Neutrophil (primary cell): Measurements from ENCODE around the gene HMCN2.

Source experiments
- H3K27ac ChIP-seq: fragments of 200-600 bp; sonication (generic); 2 replicates; pipeline ENCODE4 v1.5.1; 2016; ENCODE audit warnings: mild to moderate bottlenecking, moderate library complexity
- H3K27me3 ChIP-seq: fragments of 200-600 bp; sonication (generic); 2 replicates; pipeline ENCODE4 v1.6.0; 2016; ENCODE audit warnings: mild to moderate bottlenecking
- H3K36me3 ChIP-seq: fragments of 200-600 bp; sonication (generic); 2 replicates; pipeline ENCODE4 v1.5.1; 2017
- H3K4me1 ChIP-seq, 2 experiments: fragments of 200-600 bp in 1 of 2; sonication (generic) in 1 of 2; 1 replicate in 1 of 2; 2 replicates in 1 of 2; pipeline versions ENCODE4 v1.5.1 to v1.6.1; 2013 to 2016; ENCODE audit warnings: low read depth in 1 of 2, low read length in 1 of 2, mild to moderate bottlenecking in 1 of 2, moderate library complexity in 1 of 2; ENCODE audit not compliant: control insufficient read depth in 1 of 2, insufficient read depth in 1 of 2
- H3K4me3 ChIP-seq, 2 experiments: fragments of 200-600 bp in 1 of 2; sonication (generic) in 1 of 2; 1 replicate in 1 of 2; 2 replicates in 1 of 2; pipeline ENCODE4 v1.5.1; 2013 to 2016; ENCODE audit warnings: low read depth in 1 of 2, low read length in 1 of 2, mild to moderate bottlenecking in 1 of 2, moderate library complexity in 1 of 2
- H3K9me3 ChIP-seq: fragments of 200-600 bp; sonication (generic); 2 replicates; pipeline ENCODE4 v1.5.1; 2016
- TF ChIP-seq, protein P1 (sequence below): fragments of 200-600 bp; sonication (generic); IDR thresholded peaks from 2 replicates; pipeline ENCODE4 v1.5.1; 2016; ENCODE audit warnings: antibody characterized with exemption

The HMCN2 gene

DNA sequence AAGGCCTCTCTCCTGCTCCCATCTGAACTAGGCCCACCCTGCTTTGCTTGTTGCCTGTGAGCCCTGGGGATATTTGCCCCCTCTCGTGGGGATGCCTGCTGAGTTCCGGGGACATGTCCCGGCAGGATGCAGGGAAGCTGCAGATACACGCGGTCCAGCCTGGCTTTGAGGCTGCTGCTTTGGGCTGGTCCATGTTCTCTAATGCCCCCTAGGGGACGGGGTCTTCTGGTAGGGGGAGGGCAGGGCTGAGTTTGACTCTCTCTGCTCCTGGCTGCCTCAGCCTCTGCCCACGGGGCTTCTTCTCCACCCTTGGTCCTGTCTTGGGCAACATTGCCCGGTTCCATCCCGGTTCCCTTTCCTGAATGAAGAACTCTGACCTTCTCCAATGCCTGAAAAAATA is 94.3 kb downstream of the HMCN2 start:
- TF ChIP-seq, protein P1, sequence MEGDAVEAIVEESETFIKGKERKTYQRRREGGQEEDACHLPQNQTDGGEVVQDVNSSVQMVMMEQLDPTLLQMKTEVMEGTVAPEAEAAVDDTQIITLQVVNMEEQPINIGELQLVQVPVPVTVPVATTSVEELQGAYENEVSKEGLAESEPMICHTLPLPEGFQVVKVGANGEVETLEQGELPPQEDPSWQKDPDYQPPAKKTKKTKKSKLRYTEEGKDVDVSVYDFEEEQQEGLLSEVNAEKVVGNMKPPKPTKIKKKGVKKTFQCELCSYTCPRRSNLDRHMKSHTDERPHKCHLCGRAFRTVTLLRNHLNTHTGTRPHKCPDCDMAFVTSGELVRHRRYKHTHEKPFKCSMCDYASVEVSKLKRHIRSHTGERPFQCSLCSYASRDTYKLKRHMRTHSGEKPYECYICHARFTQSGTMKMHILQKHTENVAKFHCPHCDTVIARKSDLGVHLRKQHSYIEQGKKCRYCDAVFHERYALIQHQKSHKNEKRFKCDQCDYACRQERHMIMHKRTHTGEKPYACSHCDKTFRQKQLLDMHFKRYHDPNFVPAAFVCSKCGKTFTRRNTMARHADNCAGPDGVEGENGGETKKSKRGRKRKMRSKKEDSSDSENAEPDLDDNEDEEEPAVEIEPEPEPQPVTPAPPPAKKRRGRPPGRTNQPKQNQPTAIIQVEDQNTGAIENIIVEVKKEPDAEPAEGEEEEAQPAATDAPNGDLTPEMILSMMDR, result no peak

DNA sequence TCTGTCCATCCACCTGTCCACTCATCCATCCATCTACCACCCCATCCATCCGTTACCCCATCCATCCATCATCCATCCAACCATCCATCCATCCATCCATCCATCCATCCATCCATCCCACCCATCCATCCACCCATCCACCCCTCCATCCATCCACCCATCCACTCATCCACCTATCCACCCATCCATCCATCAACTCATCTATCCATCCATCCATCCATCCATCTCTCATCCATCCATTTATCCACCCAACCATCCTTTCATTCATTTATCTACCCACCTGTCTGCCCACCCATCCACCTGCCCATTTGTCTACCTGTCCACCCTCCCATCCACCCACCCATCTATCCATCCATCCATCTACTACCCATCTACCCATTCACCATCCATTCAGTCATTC is 95.1 kb downstream of the HMCN2 start:
- no peak overlapping the region for H3K27ac ChIP-seq
- H3K9me3 ChIP-seq, result no peaks in the 10 kb centered on the region
- H3K4me1 ChIP-seq, result no peaks in the 10 kb centered on the region
- no peaks in the 10 kb centered on the region for H3K27me3 ChIP-seq
- TF ChIP-seq, protein P1, result no peak
- H3K36me3 ChIP-seq, result no peaks in the 10 kb centered on the region
- H3K4me3 ChIP-seq, result no peak overlapping the region

More for the DNA sequence above, 94.3 kb downstream of the HMCN2 start:
- Histone ChIP-seq H3K4me3 (no peak overlapping the region), H3K4me1 (no peaks in the 10 kb centered on the region), H3K27me3 (no peaks in the 10 kb centered on the region), H3K9me3 (no peaks in the 10 kb centered on the region), H3K36me3 (no peaks in the 10 kb centered on the region), H3K27ac (no peak overlapping the region)

DNA sequence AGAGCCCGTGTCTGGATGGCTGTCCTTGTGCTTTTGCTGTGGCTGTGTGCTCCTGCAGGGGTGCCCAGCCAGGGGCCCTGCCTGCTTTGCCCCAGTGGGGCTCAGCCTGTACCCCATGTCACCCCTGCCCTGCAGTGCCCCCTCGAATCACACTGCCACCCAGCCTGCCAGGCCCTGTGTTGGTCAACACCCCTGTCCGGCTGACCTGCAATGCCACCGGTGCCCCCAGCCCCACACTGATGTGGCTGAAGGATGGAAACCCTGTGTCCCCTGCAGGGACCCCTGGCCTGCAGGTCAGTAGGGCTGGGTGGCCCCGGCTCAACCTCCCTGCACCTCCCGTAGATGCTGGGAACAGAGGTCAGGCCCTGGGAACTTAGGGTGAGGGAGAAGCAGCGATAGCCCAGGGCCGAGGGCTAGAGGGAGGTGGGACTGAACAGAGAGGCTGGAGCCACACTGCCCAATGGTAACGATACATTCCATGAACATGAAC is 96.4 kb downstream of the HMCN2 start:
- H3K9me3 ChIP-seq, result no peaks in the 10 kb centered on the region
- H3K27ac ChIP-seq, result no peak overlapping the region
- TF ChIP-seq, protein P1, result no peak
- no peaks in the 10 kb centered on the region for H3K27me3 ChIP-seq
- no peaks in the 10 kb centered on the region for H3K4me1 ChIP-seq
- no peak overlapping the region for H3K4me3 ChIP-seq
- H3K36me3 ChIP-seq, result no peaks in the 10 kb centered on the region

DNA sequence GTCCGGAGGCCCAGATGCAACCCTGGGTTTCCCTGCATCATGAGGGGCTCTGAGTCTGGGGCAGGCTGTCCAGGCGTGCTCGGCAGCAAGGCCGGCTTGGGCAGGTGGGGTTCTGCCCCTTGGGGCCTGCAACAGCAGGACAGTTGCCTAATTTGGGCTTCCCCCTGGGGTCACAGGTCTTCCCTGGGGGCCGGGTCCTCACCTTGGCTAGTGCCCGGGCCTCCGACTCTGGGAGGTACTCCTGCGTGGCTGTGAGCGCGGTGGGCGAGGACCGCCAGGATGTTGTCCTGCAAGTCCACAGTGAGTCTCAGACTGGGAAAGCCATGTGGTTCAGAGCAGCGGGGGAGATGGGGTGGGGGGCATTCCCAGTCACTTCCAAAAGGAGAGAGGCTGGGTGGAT is 97.1 kb downstream of the HMCN2 start:
- TF ChIP-seq, protein P1, result no peak
- H3K4me3 ChIP-seq, result no peak overlapping the region
- H3K9me3 ChIP-seq, result no peaks in the 10 kb centered on the region
- no peaks in the 10 kb centered on the region for H3K4me1 ChIP-seq
- H3K27me3 ChIP-seq, result no peaks in the 10 kb centered on the region
- no peaks in the 10 kb centered on the region for H3K36me3 ChIP-seq
- no peak overlapping the region for H3K27ac ChIP-seq

DNA sequence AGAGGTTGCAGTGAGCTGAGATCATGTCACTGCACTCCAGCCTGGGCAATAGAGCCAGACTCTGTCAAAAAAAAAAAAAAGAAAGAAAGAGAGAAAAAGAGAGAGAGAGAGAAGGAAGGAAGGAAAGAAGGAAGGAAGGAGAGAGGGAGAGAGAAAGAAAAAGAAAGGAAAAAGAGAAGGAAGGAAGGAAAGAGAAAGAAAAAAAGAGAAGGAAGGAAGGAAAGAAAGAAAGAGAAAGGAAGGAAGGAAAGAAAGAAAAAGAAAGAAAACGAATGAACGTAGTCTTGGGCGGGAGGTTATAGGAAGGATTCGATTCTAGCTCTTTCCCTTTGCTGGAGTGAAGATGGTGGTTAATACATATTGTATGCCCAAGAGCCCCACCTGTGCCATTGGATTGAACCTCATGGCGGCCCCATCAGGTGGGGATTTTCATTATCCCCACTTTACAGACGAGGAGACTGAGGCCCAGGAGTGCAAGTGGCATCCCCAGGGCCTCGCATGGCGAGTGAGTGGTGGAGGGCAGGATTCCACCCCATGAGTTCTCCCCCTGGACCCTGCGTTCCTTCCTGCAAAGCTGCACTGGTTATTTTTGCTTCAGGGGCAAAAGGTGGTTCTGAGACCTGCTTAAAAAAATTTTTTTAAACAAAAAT is 98.3 kb downstream of the HMCN2 start:
- H3K9me3 ChIP-seq, result no peaks in the 10 kb centered on the region
- TF ChIP-seq, protein P1, result no peak

More for the DNA sequence above, 98.3 kb downstream of the HMCN2 start:
- Histone ChIP-seq H3K27ac (no peak overlapping the region), H3K4me3 (no peak overlapping the region), H3K36me3 (no peaks in the 10 kb centered on the region), H3K4me1 (no peaks in the 10 kb centered on the region), H3K27me3 (no peaks in the 10 kb centered on the region)
